DND-41 (cell line): ENCODE measurements around the gene CENPB.

ENCODE experiments used
- CTCF ChIP-seq: IDR thresholded peaks from 2 replicates; pipeline ENCODE4 v1.5.1; 2012; ENCODE audit warnings: borderline replicate concordance, low read length, moderate library complexity, mild to moderate bottlenecking; ENCODE audit not compliant: poor library complexity, severe bottlenecking; ENCODE audit errors: extremely low read depth
- EZH2 ChIP-seq: IDR thresholded peaks from 3 replicates; pipeline ENCODE4 v1.6.1; 2012; ENCODE audit warnings: borderline replicate concordance, low read depth, mild to moderate bottlenecking, moderate library complexity, low read length, inconsistent platforms; ENCODE audit not compliant: severe bottlenecking

DNA sequence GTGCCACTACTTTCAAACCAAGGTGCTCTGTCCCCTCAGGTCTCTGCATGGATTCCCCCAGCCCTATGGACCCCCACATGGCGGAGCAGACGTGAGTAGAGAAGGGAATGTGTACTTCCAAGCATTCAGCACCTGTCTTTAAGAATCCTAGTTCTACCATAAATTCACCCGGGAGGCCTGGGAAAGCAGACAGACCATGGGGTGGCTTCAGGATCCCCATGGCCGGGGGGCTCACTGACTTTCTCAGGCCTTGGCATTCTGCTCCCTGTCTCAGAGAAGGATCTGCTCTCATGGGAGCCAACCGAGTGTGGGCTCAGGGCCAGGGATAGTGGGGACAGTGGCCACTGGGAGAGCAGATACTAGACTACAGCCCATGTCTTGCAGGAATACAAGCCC, 11.8 kb upstream of the CENPB start:
- TF ChIP-seq CTCF (no peak), EZH2 (no peak)
